ELF-1 (cell line): ENCODE data around the gene NTNG1.

Source experiments
- DNase-seq: peaks from one replicate; pipeline ENCODE4 v3.0.0-alpha.2; 2016; ENCODE audit warnings: low read depth, low spot score

Gene NTNG1

GRCh38 chr1:107327446-107327845 lies 186.6 kb downstream of the NTNG1 start:
- DNase-seq: no peak

DNA sequence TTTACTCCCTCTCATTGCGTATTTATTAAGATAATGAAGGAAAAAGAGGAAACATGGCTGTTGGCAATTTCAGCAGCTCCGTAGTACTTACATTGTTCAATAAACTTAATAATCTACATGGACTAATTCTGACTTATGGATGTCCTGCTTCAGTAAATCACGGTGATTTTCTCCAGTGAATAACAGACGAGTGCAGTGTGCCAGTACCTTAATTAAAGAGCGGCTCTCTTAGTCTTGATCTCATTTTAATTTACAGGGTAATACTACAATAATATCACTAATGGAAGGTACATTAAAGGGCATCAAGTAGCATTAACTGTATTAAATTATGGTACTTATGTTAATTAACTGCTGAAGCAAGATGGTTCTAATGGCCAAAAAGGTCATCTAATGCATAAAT lies 187.2 kb downstream of the NTNG1 start:
- no peak for DNase-seq

- DNase-seq: no peak
Measured at GRCh38 chr1:107339775-107340174, 198.9 kb downstream of the NTNG1 start.

GRCh38 chr1:107342316-107342715 lies 201.5 kb downstream of the NTNG1 start:
- DNase-seq: no peak

GRCh38 chr1:107342768-107343167 lies 201.9 kb downstream of the NTNG1 start:
- DNase-seq: no peak

GRCh38 chr1:107343601-107344000 lies 202.8 kb downstream of the NTNG1 start:
- DNase-seq: no peak

GRCh38 chr1:107344268-107344760 lies 203.5 kb downstream of the NTNG1 start:
- no peak for DNase-seq

DNA sequence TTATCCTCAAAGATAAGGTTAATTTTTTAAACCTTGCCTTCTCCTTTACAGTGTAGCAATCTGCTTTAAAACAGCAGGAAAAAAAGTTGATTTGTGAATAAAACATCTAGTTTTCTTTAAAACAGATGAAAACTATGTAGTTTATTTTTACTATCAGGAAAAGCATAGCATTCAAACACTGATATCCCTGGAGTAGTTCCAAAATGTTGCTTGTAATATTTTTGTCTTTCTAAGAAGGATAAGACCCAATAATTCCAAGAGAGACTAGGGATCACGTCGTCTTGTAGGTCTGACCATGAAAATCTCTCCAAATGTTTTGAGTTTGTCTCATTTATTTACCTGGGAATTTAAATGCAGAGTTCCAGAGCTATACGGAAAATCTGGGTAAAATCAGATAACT lies 204.0 kb downstream of the NTNG1 start:
- no peak for DNase-seq

DNA sequence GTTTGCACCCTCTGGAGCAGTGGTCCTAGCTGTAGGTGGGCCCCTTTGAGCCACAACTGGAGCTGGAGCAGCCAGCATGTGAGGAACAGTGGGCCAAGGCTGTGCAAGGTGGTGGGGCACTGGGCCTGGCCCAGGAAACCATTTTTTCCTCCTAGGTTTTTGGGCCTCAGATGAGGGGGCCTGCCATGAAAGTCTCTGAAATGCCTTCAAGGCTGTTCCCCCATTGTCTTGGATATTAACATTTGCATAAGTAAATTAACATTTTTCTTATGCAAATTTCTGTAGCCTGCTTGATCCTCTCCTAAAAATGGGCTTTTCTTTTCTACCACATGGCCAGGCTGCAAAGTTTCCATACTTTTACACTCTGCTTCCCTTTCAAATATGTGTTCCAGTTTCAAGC lies 212.0 kb downstream of the NTNG1 start:
- no peak for DNase-seq

GRCh38 chr1:107357376-107357775 lies 216.5 kb downstream of the NTNG1 start:
- DNase-seq: no peak

DNA sequence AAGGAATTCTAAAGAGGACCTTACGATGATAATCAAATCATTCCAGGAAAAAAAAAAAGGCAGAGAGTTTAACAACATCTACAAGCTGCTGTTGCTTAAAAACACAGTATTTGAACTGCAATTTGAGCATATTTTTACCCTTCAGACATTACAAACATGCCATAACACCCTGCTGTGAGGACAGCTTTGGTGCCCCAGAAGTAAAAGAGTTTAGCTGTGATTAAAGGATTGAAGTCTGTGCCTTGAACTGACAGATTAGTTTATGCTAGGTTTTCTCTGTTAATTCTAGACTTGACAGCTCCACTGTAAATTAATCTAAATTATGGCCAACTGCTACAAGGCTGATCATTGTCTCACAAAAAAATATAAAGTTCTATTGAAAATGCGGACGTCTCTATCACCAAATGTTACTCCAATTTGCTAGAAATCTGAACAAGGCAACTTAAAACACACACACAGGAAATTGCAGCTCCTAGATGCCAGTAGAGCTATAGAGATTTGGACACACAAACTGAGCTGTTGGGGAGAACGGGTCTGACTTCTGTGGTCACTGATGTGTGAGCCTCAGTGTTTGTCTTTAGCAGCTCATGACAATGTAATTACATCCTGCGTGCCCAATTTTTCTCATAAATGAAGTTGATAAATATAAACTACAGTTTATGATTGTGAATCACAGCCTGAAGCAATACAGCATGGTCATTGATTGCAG lies 217.9 kb downstream of the NTNG1 start:
- no peak for DNase-seq

GRCh38 chr1:107359472-107360241 lies 218.8 kb downstream of the NTNG1 start:
- DNase-seq: no peak

GRCh38 chr1:107362468-107363140 lies 221.8 kb downstream of the NTNG1 start:
- DNase-seq: no peak

DNA sequence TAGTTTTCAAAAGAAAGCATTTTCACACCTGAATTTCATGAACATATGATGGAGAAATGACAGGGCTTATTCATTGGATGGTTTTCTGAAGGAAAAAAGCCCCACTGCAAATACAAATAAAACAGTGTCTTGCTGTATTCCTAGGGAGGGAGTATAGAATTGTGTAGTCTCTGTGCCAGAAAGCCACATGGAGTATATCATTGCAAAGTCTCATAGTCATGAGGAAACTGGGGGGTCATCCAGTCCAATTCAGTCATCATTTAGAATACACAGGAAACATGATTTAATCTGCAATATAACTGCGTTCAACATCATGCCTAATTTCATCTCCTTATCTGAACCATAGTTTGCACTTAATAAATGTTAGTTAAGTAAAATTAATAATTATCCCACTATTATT lies 222.3 kb downstream of the NTNG1 start:
- DNase-seq: no peak

GRCh38 chr1:107365527-107366240 lies 224.8 kb downstream of the NTNG1 start:
- no peak for DNase-seq

DNA sequence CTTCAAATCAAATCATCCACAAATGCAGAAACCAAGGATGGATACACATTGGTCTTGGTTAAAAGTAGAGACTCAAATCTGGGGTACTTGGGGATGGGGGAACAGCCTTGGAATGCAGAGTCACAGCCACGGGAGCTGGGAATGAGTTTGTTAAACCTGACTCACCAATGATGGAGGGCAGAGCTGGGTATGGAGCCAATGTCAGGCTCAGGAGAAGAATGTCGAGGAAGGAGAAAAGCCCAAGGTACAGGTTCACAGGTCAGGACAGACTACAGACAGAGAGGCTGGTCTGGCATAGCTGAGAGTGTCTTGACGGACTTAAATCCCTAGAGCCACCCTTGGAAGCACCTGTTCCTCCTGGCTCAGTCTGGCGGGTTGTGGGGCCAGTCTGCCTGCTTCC lies 237.6 kb downstream of the NTNG1 start:
- DNase-seq: no peak

DNA sequence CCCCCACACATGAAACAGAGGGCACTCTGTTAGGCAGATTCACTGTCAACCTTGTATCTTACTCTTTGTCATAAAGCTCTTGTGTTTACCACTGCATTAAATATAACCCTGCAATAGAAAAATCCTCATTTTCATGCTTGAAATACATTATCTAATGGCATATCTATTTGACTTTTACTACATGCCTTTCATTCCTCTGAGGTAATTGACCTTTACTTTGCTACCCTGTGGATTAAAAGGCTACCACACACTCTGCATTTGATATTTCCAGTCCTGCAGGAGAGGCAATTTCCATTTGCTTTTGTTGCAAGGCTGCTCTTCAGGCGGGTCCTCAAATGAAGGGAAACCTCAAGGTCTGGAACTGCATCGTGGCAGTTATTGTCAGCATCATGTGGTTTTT lies 238.0 kb downstream of the NTNG1 start:
- no peak for DNase-seq

- no peak for DNase-seq
Measured at GRCh38 chr1:107379826-107380225, 239.0 kb downstream of the NTNG1 start.

GRCh38 chr1:107389410-107390396 lies 248.9 kb downstream of the NTNG1 start:
- no peak for DNase-seq

GRCh38 chr1:107394301-107394700 lies 253.5 kb downstream of the NTNG1 start:
- no peak for DNase-seq

GRCh38 chr1:107401704-107402103 lies 260.9 kb downstream of the NTNG1 start:
- DNase-seq: no peak
